ENCODE data around the gene REEP2.

REEP2 gene

GRCh38 chr5:138466900-138467710 lies 28.2 kb downstream of the REEP2 start:
- no peak overlapping the region for H3K27ac ChIP-seq
- H3K4me2 ChIP-seq, result no peak overlapping the region
- no peak overlapping the region for H2AFZ ChIP-seq (ENCODE audit: low read depth)
- 0 out of 2 replicates have a peak, but pooled peaks cover 3% of the 10 kb centered on the region for H3K27me3 ChIP-seq (ENCODE audit: insufficient read depth, low read depth)
- H3K79me2 ChIP-seq (ENCODE audit: insufficient read depth, low read depth), result no peaks in the 10 kb centered on the region
- no peak overlapping the region for H3K4me3 ChIP-seq (IDR thresholded peaks at IDR 0.05; ENCODE audit: insufficient read depth, low read depth, low read length)
- H3K36me3 ChIP-seq (ENCODE audit: insufficient read depth), result no peaks in the 10 kb centered on the region
- H3K4me1 ChIP-seq (ENCODE audit: low read depth, poor library complexity, severe bottlenecking), result peaks cover 6% of the 10 kb centered on the region
- no peak for TF ChIP-seq CTCF (conservative IDR thresholded peaks at IDR 0.05; ENCODE audit: low read depth, low read length)
- no peak overlapping the region for H3K9ac ChIP-seq
- H4K20me1 ChIP-seq (ENCODE audit: insufficient read depth), result no peaks in the 10 kb centered on the region

DNA sequence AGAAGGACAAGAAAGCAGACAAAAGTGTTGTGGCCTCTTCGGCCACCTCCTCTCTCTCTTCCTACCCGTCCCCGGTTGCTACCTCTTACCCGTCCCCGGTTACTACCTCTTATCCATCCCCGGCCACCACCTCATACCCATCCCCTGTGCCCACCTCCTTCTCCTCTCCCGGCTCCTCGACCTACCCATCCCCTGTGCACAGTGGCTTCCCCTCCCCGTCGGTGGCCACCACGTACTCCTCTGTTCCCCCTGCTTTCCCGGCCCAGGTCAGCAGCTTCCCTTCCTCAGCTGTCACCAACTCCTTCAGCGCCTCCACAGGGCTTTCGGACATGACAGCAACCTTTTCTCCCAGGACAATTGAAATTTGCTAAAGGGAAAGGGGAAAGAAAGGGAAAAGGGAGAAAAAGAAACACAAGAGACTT lies 28.9 kb downstream of the REEP2 start:
- H3K4me3 ChIP-seq (IDR thresholded peaks at IDR 0.05; ENCODE audit: insufficient read depth, low read depth, low read length), result no peak overlapping the region
- TF ChIP-seq CTCF (conservative IDR thresholded peaks at IDR 0.05; ENCODE audit: low read depth, low read length), result no peak
- no peak overlapping the region for H3K4me2 ChIP-seq
- no peak overlapping the region for H2AFZ ChIP-seq (ENCODE audit: low read depth)
- no peak overlapping the region for H3K27ac ChIP-seq
- no peaks in the 10 kb centered on the region for H3K36me3 ChIP-seq (ENCODE audit: insufficient read depth)
- no peaks in the 10 kb centered on the region for H3K79me2 ChIP-seq (ENCODE audit: insufficient read depth, low read depth)
- H4K20me1 ChIP-seq (ENCODE audit: insufficient read depth), result no peaks in the 10 kb centered on the region
- 0 out of 2 replicates have a peak, but pooled peaks cover 3% of the 10 kb centered on the region for H3K27me3 ChIP-seq (ENCODE audit: insufficient read depth, low read depth)
- no peak overlapping the region for H3K9ac ChIP-seq
- H3K4me1 ChIP-seq (ENCODE audit: low read depth, poor library complexity, severe bottlenecking), result peaks cover 6% of the 10 kb centered on the region

- no peaks in the 10 kb centered on the region for H4K20me1 ChIP-seq (ENCODE audit: insufficient read depth)
- no peaks in the 10 kb centered on the region for H3K36me3 ChIP-seq (ENCODE audit: insufficient read depth)
- peaks cover 4% of the 10 kb centered on the region for H3K4me1 ChIP-seq (ENCODE audit: low read depth, poor library complexity, severe bottlenecking)
- H2AFZ ChIP-seq (ENCODE audit: low read depth), result no peak overlapping the region
- no peak for TF ChIP-seq CTCF (conservative IDR thresholded peaks at IDR 0.05; ENCODE audit: low read depth, low read length)
- H3K27me3 ChIP-seq (ENCODE audit: insufficient read depth, low read depth), result 0 out of 2 replicates have a peak, but pooled peaks cover 3% of the 10 kb centered on the region
- no peak overlapping the region for H3K4me3 ChIP-seq (IDR thresholded peaks at IDR 0.05; ENCODE audit: insufficient read depth, low read depth, low read length)
- H3K27ac ChIP-seq, result no peak overlapping the region
- no peak overlapping the region for H3K9ac ChIP-seq
- H3K79me2 ChIP-seq (ENCODE audit: insufficient read depth, low read depth), result no peaks in the 10 kb centered on the region
- no peak overlapping the region for H3K4me2 ChIP-seq
These were observed 29.5 kb downstream of the REEP2 start for GRCh38 chr5:138468133-138468965.

DNA sequence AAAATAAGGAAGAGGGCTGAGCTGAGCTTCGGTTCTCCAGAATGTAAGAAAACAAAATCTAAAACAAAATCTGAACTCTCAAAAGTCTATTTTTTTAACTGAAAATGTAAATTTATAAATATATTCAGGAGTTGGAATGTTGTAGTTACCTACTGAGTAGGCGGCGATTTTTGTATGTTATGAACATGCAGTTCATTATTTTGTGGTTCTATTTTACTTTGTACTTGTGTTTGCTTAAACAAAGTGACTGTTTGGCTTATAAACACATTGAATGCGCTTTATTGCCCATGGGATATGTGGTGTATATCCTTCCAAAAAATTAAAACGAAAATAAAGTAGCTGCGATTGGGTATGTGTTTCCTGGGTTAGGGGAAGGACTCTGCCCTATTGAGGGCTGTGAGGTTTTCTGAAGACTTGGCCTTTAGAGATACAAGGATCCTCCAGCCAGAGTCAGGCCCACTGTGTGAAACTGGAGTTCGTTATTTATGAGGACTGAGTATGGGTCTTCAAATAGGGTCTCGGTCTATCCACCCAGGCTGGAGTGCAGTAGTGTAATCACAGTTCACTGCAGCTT lies 30.2 kb downstream of the REEP2 start:
- Histone ChIP-seq H3K9ac (no peak overlapping the region), H3K27ac (no peak overlapping the region), H4K20me1 (ENCODE audit: insufficient read depth) (no peaks in the 10 kb centered on the region), H3K4me3 (IDR thresholded peaks at IDR 0.05; ENCODE audit: insufficient read depth, low read depth, low read length) (no peak overlapping the region), H3K4me2 (no peak overlapping the region), H3K27me3 (ENCODE audit: insufficient read depth, low read depth) (0 out of 2 replicates have a peak, but pooled peaks cover 3% of the 10 kb centered on the region), H3K4me1 (ENCODE audit: low read depth, poor library complexity, severe bottlenecking) (no peaks in the 10 kb centered on the region), H3K36me3 (ENCODE audit: insufficient read depth) (no peaks in the 10 kb centered on the region), H2AFZ (ENCODE audit: low read depth) (no peak overlapping the region), H3K79me2 (ENCODE audit: insufficient read depth, low read depth) (no peaks in the 10 kb centered on the region)
- no peak for TF ChIP-seq CTCF (conservative IDR thresholded peaks at IDR 0.05; ENCODE audit: low read depth, low read length)
